ENCODE measurements around the gene LGALS9. TPM values are rescaled to one million over a fixed set of nuclear protein-coding genes. Genes with fewer than 3 reads are reported as not detected.
"Not testable (repeated sequence)": the region's sequence is repeated elsewhere in the genome, so short reads cannot be mapped to it uniquely, and the experiment has no call there.

Gene LGALS9
- polyA plus RNA-seq, 1 donor from 2014 or later, result not detected

DNA sequence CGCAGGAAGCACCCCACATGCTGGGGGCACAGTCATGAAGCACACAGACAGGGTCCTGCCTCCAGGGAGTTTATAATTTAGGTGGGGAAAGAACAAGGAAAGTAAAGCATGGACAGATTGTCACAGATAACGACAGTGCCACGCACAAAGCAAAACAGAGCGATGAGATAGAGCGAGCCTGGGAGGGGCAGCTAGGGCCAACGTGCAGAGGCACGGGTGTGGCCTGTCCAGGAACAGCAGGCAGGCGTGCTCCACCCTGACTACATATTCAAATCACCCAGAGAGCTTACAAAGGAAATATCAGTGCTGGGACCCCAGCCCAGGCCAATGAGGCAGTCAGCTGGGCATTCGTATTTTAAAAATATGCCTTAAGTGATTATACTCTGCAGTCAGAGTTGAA, 16.8 kb downstream of the LGALS9 start:
- Histone ChIP-seq H2AFZ (ENCODE audit: low read depth, low read length) (no peak overlapping the region), H3K27me3 (ENCODE audit: insufficient read depth, low read depth, low read length) (no peaks in the 10 kb centered on the region), H3K9ac (ENCODE audit: low read length) (no peak overlapping the region), H3K9me2 (ENCODE audit: insufficient read depth, low read length) (no peaks in the 10 kb centered on the region), H3K4me3 (ENCODE audit: low read length) (no peak overlapping the region), H3F3A (ENCODE audit: insufficient read depth, low read length, poor library complexity, severe bottlenecking) (no peaks in the 10 kb centered on the region), H3K79me2 (replicated peaks; ENCODE audit: insufficient read depth, low read length) (no peaks in the 10 kb centered on the region), H3K27ac (ENCODE audit: low read length) (no peak overlapping the region), H3K9me3 (ENCODE audit: low read length) (no peaks in the 10 kb centered on the region), H3K36me3 (ENCODE audit: insufficient read depth, low read length) (no peaks in the 10 kb centered on the region), H3K4me2 (ENCODE audit: low read length) (no peak overlapping the region), H4K20me1 (ENCODE audit: insufficient read depth) (no peaks in the 10 kb centered on the region)
- TF ChIP-seq MXI1 (conservative IDR thresholded peaks at IDR 0.05; ENCODE audit: poor library complexity, severe bottlenecking), result no peak
- no peak for TF ChIP-seq POLR2AphosphoS5 (IDR thresholded peaks at IDR 0.05)
- TF ChIP-seq EZH2 (IDR thresholded peaks at IDR 0.05; ENCODE audit: borderline replicate concordance, insufficient read depth, low read length, poor library complexity, severe bottlenecking), result no peak
- no peak for TF ChIP-seq RAD21 (conservative IDR thresholded peaks at IDR 0.05)
- TF ChIP-seq TAF1 (IDR thresholded peaks at IDR 0.05; ENCODE audit: low read depth), result no peak
- no peak for TF ChIP-seq SMC3 (conservative IDR thresholded peaks at IDR 0.05; ENCODE audit: poor library complexity)
- TF ChIP-seq, protein P1, sequence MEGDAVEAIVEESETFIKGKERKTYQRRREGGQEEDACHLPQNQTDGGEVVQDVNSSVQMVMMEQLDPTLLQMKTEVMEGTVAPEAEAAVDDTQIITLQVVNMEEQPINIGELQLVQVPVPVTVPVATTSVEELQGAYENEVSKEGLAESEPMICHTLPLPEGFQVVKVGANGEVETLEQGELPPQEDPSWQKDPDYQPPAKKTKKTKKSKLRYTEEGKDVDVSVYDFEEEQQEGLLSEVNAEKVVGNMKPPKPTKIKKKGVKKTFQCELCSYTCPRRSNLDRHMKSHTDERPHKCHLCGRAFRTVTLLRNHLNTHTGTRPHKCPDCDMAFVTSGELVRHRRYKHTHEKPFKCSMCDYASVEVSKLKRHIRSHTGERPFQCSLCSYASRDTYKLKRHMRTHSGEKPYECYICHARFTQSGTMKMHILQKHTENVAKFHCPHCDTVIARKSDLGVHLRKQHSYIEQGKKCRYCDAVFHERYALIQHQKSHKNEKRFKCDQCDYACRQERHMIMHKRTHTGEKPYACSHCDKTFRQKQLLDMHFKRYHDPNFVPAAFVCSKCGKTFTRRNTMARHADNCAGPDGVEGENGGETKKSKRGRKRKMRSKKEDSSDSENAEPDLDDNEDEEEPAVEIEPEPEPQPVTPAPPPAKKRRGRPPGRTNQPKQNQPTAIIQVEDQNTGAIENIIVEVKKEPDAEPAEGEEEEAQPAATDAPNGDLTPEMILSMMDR (IDR thresholded peaks at IDR 0.05; ENCODE audit: poor library complexity, severe bottlenecking), result no peak
- TF ChIP-seq EP300 (conservative IDR thresholded peaks at IDR 0.05; ENCODE audit: poor library complexity, severe bottlenecking), result no peak
- TF ChIP-seq, protein P2, sequence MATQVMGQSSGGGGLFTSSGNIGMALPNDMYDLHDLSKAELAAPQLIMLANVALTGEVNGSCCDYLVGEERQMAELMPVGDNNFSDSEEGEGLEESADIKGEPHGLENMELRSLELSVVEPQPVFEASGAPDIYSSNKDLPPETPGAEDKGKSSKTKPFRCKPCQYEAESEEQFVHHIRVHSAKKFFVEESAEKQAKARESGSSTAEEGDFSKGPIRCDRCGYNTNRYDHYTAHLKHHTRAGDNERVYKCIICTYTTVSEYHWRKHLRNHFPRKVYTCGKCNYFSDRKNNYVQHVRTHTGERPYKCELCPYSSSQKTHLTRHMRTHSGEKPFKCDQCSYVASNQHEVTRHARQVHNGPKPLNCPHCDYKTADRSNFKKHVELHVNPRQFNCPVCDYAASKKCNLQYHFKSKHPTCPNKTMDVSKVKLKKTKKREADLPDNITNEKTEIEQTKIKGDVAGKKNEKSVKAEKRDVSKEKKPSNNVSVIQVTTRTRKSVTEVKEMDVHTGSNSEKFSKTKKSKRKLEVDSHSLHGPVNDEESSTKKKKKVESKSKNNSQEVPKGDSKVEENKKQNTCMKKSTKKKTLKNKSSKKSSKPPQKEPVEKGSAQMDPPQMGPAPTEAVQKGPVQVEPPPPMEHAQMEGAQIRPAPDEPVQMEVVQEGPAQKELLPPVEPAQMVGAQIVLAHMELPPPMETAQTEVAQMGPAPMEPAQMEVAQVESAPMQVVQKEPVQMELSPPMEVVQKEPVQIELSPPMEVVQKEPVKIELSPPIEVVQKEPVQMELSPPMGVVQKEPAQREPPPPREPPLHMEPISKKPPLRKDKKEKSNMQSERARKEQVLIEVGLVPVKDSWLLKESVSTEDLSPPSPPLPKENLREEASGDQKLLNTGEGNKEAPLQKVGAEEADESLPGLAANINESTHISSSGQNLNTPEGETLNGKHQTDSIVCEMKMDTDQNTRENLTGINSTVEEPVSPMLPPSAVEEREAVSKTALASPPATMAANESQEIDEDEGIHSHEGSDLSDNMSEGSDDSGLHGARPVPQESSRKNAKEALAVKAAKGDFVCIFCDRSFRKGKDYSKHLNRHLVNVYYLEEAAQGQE (IDR thresholded peaks at IDR 0.05; ENCODE audit: borderline replicate concordance), result no peak

DNA sequence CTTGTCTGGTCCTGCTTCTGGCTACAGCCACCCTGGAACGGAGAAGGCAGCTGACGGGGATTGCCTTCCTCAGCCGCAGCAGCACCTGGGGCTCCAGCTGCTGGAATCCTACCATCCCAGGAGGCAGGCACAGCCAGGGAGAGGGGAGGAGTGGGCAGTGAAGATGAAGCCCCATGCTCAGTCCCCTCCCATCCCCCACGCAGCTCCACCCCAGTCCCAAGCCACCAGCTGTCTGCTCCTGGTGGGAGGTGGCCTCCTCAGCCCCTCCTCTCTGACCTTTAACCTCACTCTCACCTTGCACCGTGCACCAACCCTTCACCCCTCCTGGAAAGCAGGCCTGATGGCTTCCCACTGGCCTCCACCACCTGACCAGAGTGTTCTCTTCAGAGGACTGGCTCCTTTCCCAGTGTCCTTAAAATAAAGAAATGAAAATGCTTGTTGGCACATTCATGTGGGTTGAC, 18.2 kb downstream of the LGALS9 start:
- H3K9me3 ChIP-seq (ENCODE audit: low read length); H3K9ac ChIP-seq (ENCODE audit: low read length); H3K9me2 ChIP-seq (ENCODE audit: insufficient read depth, low read length); H3K4me3 ChIP-seq (ENCODE audit: low read length); H3K27ac ChIP-seq (ENCODE audit: low read length); H4K20me1 ChIP-seq (ENCODE audit: insufficient read depth); H3K27me3 ChIP-seq (ENCODE audit: insufficient read depth, low read depth, low read length); H3K4me2 ChIP-seq (ENCODE audit: low read length); H3K36me3 ChIP-seq (ENCODE audit: insufficient read depth, low read length); H2AFZ ChIP-seq (ENCODE audit: low read depth, low read length); H3K79me2 ChIP-seq (replicated peaks; ENCODE audit: insufficient read depth, low read length); H3F3A ChIP-seq (ENCODE audit: insufficient read depth, low read length, poor library complexity, severe bottlenecking): not testable (repeated sequence)

DNA sequence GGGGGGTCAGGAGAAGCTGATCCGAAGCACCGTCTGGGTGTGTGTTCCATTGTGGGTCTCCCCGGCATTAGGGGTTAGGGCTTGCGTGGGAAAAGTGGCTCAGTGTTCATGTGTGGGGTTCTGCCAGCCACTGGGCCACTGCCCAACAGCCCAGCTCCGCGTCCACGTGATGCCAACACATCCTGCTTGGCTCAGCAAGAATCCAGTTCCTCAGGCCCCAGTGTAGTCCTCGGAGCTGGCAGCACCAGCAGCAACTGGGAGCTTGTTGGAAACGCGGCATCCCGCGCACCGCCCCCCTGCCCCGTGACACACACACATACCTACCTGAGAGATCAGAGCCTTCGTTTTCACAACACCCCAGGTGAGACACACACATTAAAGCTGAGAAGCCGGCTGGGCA, 18.9 kb downstream of the LGALS9 start:
- no peak for TF ChIP-seq MXI1 (conservative IDR thresholded peaks at IDR 0.05; ENCODE audit: poor library complexity, severe bottlenecking)
- TF ChIP-seq SMC3 (conservative IDR thresholded peaks at IDR 0.05; ENCODE audit: poor library complexity), result no peak
- TF ChIP-seq, protein P1 (IDR thresholded peaks at IDR 0.05; ENCODE audit: poor library complexity, severe bottlenecking), result no peak
- TF ChIP-seq EZH2 (IDR thresholded peaks at IDR 0.05; ENCODE audit: borderline replicate concordance, insufficient read depth, low read length, poor library complexity, severe bottlenecking), result no peak
- TF ChIP-seq POLR2AphosphoS5 (IDR thresholded peaks at IDR 0.05), result no peak
- TF ChIP-seq RAD21 (conservative IDR thresholded peaks at IDR 0.05), result no peak
- no peak for TF ChIP-seq TAF1 (IDR thresholded peaks at IDR 0.05; ENCODE audit: low read depth)
- no peak for TF ChIP-seq EP300 (conservative IDR thresholded peaks at IDR 0.05; ENCODE audit: poor library complexity, severe bottlenecking)
- TF ChIP-seq, protein P2 (IDR thresholded peaks at IDR 0.05; ENCODE audit: borderline replicate concordance), result no peak
- no peaks in the 10 kb centered on the region for H3K9me3 ChIP-seq (ENCODE audit: low read length)
- H3K4me2 ChIP-seq (ENCODE audit: low read length), result no peak overlapping the region
- H4K20me1 ChIP-seq (ENCODE audit: insufficient read depth), result no peaks in the 10 kb centered on the region
- no peaks in the 10 kb centered on the region for H3K9me2 ChIP-seq (ENCODE audit: insufficient read depth, low read length)
- no peak overlapping the region for H2AFZ ChIP-seq (ENCODE audit: low read depth, low read length)
- H3K27ac ChIP-seq (ENCODE audit: low read length), result no peak overlapping the region
- no peak overlapping the region for H3K4me3 ChIP-seq (ENCODE audit: low read length)
- no peaks in the 10 kb centered on the region for H3K79me2 ChIP-seq (replicated peaks; ENCODE audit: insufficient read depth, low read length)
- H3K9ac ChIP-seq (ENCODE audit: low read length), result no peak overlapping the region
- H3K27me3 ChIP-seq (ENCODE audit: insufficient read depth, low read depth, low read length), result no peaks in the 10 kb centered on the region
- H3F3A ChIP-seq (ENCODE audit: insufficient read depth, low read length, poor library complexity, severe bottlenecking), result no peaks in the 10 kb centered on the region
- H3K36me3 ChIP-seq (ENCODE audit: insufficient read depth, low read length), result no peaks in the 10 kb centered on the region

Data from neural cell (in vitro differentiated cells).